Heart right ventricle (tissue), 16 donors: ENCODE results near the gene PCBP3. TPM values are rescaled to one million over a fixed set of nuclear protein-coding genes. Genes with fewer than 3 reads are reported as not detected.

Source experiments
- ATAC-seq, 8 donors: fragments of 200-7000 bp; cut with Tn5 transposase; one replicate each; pipeline ENCODE4 v1.9.1; 2020; ENCODE audit warnings: mild to moderate bottlenecking in 8 of 8, moderate library complexity in 8 of 8, moderate number of reproducible peaks in 1 of 8
- DNase-seq, 2 donors: peaks; one replicate each; pipeline ENCODE4 v3.0.0-alpha.2; 2020
- H3K27ac ChIP-seq, 10 donors: fragments of 200-600 bp; sonication (generic) in 2 of 10; one replicate each; pipeline versions ENCODE4 v1.5.0 to v1.8.0; 2020 to 2022; ENCODE audit warnings: mild to moderate bottlenecking in 3 of 10
- H3K27me3 ChIP-seq, 7 donors: fragments of 200-600 bp; one replicate each; pipeline ENCODE4 v1.8.0; 2021 to 2022; ENCODE audit warnings: mild to moderate bottlenecking in 2 of 7
- H3K36me3 ChIP-seq, 9 donors: fragments of 200-600 bp; sonication (generic) in 1 of 9; one replicate each; pipeline versions ENCODE4 v1.5.0 to v1.8.0; 2020 to 2022; ENCODE audit warnings: mild to moderate bottlenecking in 2 of 9
- H3K4me1 ChIP-seq, 9 donors: fragments of 200-600 bp; sonication (generic) in 1 of 9; one replicate each; pipeline versions ENCODE4 v1.5.0 to v1.8.0; 2020 to 2022; ENCODE audit warnings: mild to moderate bottlenecking in 4 of 9
- H3K4me3 ChIP-seq, 10 donors: fragments of 200-600 bp; sonication (generic) in 2 of 10; one replicate each; pipeline versions ENCODE4 v1.5.0 to v1.8.0; 2020 to 2022; ENCODE audit warnings: mild to moderate bottlenecking in 7 of 10, moderate library complexity in 2 of 10
- H3K9me3 ChIP-seq, 11 donors: fragments of 200-600 bp in 10 of 11; sonication (generic) in 2 of 11; one replicate each; pipeline versions ENCODE4 v1.5.0 to v1.8.0; 2013 to 2022; ENCODE audit warnings: mild to moderate bottlenecking in 2 of 11, control low read depth in 1 of 11, moderate library complexity in 1 of 11
- WGBS, 2 donors: extraction: QIAGEN DNeasy Blood & Tissue Kit; methylation state at CpG; one replicate each; pipeline ENCODE4 v1.1.7; 2013; ENCODE audit warnings: inconsistent platforms in 1 of 2; 5-methylcytosine and 5-hydroxymethylcytosine counted together
- intact Hi-C, 10 donors: fragments of 100-400 bp; cut with DNase I; formaldehyde crosslinking; loops; one replicate each; pipeline versions ENCODE4 v1.11.1 to v1.14.2; 2022
- polyA plus RNA-seq, 2 donors: library from polyadenylated mRNA; stranded (reverse); fragments of 200-250 nt; gene quantifications; one replicate each; pipeline ENCODE4 v1.2.3, GENCODE V29; 2013
- total RNA-seq, 10 donors: library from RNA; stranded (reverse); fragmentation: NEBNext Ultra II Directional in 3 of 10; extraction: Animal tissue kit (Norgen Biotek cat#: 25700) in 3 of 10; gene quantifications; one replicate each; pipeline versions ENCODE4 v1.2.1 to v1.2.4, GENCODE V29; 2021 to 2023
- TF ChIP-seq, protein P1 (sequence below), 9 donors: fragments of 200-600 bp; sonication (generic) in 2 of 9; IDR thresholded peaks; one replicate each; pipeline versions ENCODE4 v1.5.0 to v1.8.0; 2021 to 2022; ENCODE audit warnings: antibody characterized with exemption in 9 of 9, mild to moderate bottlenecking in 5 of 9, moderate library complexity in 1 of 9
- donor health status: Arrhythmogenic right ventricular cardiomyopathy.
- donor health status: ischemic (EF 13 %, LVEDD 7.1; RV severe dilation, severe dysfunction).
- donor health status: healthy with polysubstance abuse.
- donor health status: DM: no; HTN: yes; CAD: no.
- donor health status: DM: no; HTN: no; CAD: no.
- donor health status: ischemic (EF 25% LVEDD 6.9; RV normal size, moderate dysfunction).
- donor health status: ischemic (EF 25% LVEDD 5.7; RV mildly dilated, moderate dysfunction).
- donor health status: healthy.
- donor health status: DM: yes; HTN: yes; CAD: no.
- donor health status: Ischemic cardiomyopathy.
- donor health status: ischemic (EF 35%, LVEDD 5.7; RV mildly dilated, moderate dysfunction).
- donor health status: nonischemic (EF 11% LVEDD 7.7; RV severe dilation, severe dysfunction).
- donor health status: DM: yes; HTN: yes; CAD: no.
- donor health status: PGD.
- donor health status: ischemic (EF 29% LVEDD 5.4; RV normal size, mild dysfunction).
- donor health status: nonischemic (EF 23%, LVEDD 6.1; RV moderate dilation, normal function).

PCBP3 gene
- total and polyA plus RNA-seq, 12 donors, result 0.25 to 11.3 (median 1.2) TPM

DNA sequence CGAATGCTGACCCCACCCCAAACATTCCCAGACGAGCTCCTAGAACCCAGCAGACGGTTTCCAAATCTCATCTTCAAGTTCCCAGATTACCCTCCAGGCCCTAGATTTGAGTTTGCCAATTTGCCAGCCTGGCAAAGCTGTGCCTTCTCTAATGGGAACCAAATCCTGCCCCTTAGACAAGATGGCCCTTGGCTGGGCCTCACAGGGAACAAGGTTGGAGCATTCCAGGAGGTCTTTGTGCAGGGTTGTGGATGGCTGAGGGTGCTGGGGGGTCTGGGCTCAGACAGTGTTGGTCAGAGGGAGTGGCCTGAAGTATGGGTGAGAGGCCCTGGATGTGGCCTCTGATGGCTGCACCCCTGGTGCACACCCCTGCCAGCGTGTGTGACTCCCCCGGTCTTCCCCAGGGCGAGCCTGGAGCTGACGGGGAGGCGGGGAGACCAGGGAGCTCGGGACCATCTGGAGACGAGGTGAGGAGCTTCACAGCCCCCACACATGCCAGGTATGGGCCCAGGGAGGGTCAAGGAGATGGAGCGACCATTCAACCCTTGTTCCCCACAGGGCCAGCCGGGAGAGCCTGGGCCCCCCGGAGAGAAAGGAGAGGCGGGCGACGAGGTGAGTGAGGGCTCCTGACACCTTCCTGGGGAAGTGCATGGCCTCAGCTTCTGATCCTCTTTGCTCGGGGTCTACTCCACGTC, 348.2 kb downstream of the PCBP3 start:
- peaks cover 0 to 33% (median 8%) of the 10 kb centered on the region in 9 donors for H3K4me1 ChIP-seq
- H3K9me3 ChIP-seq, result no peaks in the 10 kb centered on the region
- H3K27me3 ChIP-seq, result no peaks in the 10 kb centered on the region
- no peak overlapping the region for H3K4me3 ChIP-seq
- intact Hi-C loops, result loop anchor here in 1 of 10 donors (10.0 kb wide), 1 partner anchor 123 kb away; no protein-coding TSS in a partner anchor
- H3K27ac ChIP-seq, result peak overlapping the region in 5 of 10 donors; percentile 16 to 83 (median 66)
- WGBS, 2 donors, result 88 to 89% methylated on average over 18 of the region's 18 CpGs
- ATAC-seq (no peak), DNase-seq (peak in 1 of 2 donors; percentile 3)
- TF ChIP-seq, protein P1, sequence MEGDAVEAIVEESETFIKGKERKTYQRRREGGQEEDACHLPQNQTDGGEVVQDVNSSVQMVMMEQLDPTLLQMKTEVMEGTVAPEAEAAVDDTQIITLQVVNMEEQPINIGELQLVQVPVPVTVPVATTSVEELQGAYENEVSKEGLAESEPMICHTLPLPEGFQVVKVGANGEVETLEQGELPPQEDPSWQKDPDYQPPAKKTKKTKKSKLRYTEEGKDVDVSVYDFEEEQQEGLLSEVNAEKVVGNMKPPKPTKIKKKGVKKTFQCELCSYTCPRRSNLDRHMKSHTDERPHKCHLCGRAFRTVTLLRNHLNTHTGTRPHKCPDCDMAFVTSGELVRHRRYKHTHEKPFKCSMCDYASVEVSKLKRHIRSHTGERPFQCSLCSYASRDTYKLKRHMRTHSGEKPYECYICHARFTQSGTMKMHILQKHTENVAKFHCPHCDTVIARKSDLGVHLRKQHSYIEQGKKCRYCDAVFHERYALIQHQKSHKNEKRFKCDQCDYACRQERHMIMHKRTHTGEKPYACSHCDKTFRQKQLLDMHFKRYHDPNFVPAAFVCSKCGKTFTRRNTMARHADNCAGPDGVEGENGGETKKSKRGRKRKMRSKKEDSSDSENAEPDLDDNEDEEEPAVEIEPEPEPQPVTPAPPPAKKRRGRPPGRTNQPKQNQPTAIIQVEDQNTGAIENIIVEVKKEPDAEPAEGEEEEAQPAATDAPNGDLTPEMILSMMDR (IDR thresholded peaks at IDR 0.05), result no peak
- H3K36me3 ChIP-seq, result peaks cover 0 to 91% (median 47%) of the 10 kb centered on the region in 9 donors

Other genes starting within 250 kb of the PCBP3 start
- gene COL18A1, start 238.6 kb upstream of the PCBP3 start, total RNA-seq, result 10 to 100 TPM; 33.7 to 87.1 (median 48.8) TPM
- gene COL18A1, start 238.6 kb upstream of the PCBP3 start, polyA plus RNA-seq, result 10 to 100 TPM; 63.1 to 70.6 TPM
- gene SLC19A1, start 101.3 kb upstream of the PCBP3 start, total RNA-seq, result 1 to 10 TPM; 1.5 to 8.5 (median 3.5) TPM
- 1 to 10 TPM; 3.8 to 7.2 TPM for gene SLC19A1, start 101.3 kb upstream of the PCBP3 start, polyA plus RNA-seq